Brain microvascular endothelial cell (primary cell): ENCODE measurements around the gene LSAMP.

ENCODE experiments used
- DNase-seq: peaks from one replicate; pipeline ENCODE4 v3.0.0-alpha.2; 2020
- H3K27ac ChIP-seq: fragments of 250-450 bp; sonication (Bioruptor Pico); 2 replicates; pipeline ENCODE4 v1.5.1; 2020; ENCODE audit warnings: mild to moderate bottlenecking, moderate library complexity
- H3K27me3 ChIP-seq: fragments of 250-450 bp; sonication (Bioruptor Pico); replicated peaks from 2 replicates; pipeline ENCODE4 v1.5.1; 2020; ENCODE audit warnings: mild to moderate bottlenecking
- H3K36me3 ChIP-seq: fragments of 250-450 bp; sonication (Bioruptor Pico); replicated peaks from 2 replicates; pipeline ENCODE4 v1.5.1; 2020; ENCODE audit warnings: mild to moderate bottlenecking
- H3K4me3 ChIP-seq: 2 replicates; pipeline ENCODE4 v1.5.1; 2011; ENCODE audit warnings: low read depth, mild to moderate bottlenecking, control low read depth, low read length, moderate library complexity
- CTCF ChIP-seq: IDR thresholded peaks from 2 replicates; pipeline ENCODE4 v1.5.1; 2011; ENCODE audit warnings: low read depth, mild to moderate bottlenecking, moderate library complexity, low read length, control low read depth, inconsistent platforms; ENCODE audit errors: missing control alignments
- in situ Hi-C: cut with HindIII; loops from 2 replicates; pipeline ENCODE4 v1.10.0; 2017; ENCODE audit warnings: low sequenced_read_pairs, low pct_ligation_motif_present

The LSAMP gene

GRCh38 chr3:115861166-115861733 is 584.0 kb downstream of the LSAMP start:
- H3K36me3 ChIP-seq = no peaks in the 10 kb centered on the region
- H3K27ac ChIP-seq = no peak overlapping the region
- no peaks in the 10 kb centered on the region for H3K27me3 ChIP-seq
- in situ Hi-C loops = no loop called here
- TF ChIP-seq CTCF = no peak
- DNase-seq = no peak
- no peak overlapping the region for H3K4me3 ChIP-seq

GRCh38 chr3:115860766-115861165 is 584.5 kb downstream of the LSAMP start:
- H3K36me3 ChIP-seq = no peaks in the 10 kb centered on the region
- in situ Hi-C loops = no loop called here
- no peaks in the 10 kb centered on the region for H3K27me3 ChIP-seq
- no peak overlapping the region for H3K4me3 ChIP-seq
- H3K27ac ChIP-seq = no peak overlapping the region
- no peak for TF ChIP-seq CTCF
- DNase-seq = no peak

- Histone ChIP-seq H3K4me3 (no peak overlapping the region), H3K36me3 (no peaks in the 10 kb centered on the region), H3K27me3 (no peaks in the 10 kb centered on the region), H3K27ac (no peak overlapping the region)
- in situ Hi-C loops = no loop called here
- TF ChIP-seq CTCF = no peak
- DNase-seq = no peak
Observed at GRCh38 chr3:115859002-115859807, 586.1 kb downstream of the LSAMP start.

- H3K27ac ChIP-seq = no peak overlapping the region
- no peak for TF ChIP-seq CTCF
- H3K27me3 ChIP-seq = no peaks in the 10 kb centered on the region
- no peak for DNase-seq
- H3K36me3 ChIP-seq = no peaks in the 10 kb centered on the region
- in situ Hi-C loops = no loop called here
- no peak overlapping the region for H3K4me3 ChIP-seq
Observed at GRCh38 chr3:115857518-115858136, 587.7 kb downstream of the LSAMP start.

- Histone ChIP-seq H3K27me3 (no peaks in the 10 kb centered on the region), H3K4me3 (no peak overlapping the region), H3K27ac (no peak overlapping the region), H3K36me3 (no peaks in the 10 kb centered on the region)
- in situ Hi-C loops = no loop called here
- no peak for DNase-seq
- TF ChIP-seq CTCF = no peak
Observed at GRCh38 chr3:115855911-115856310, 589.4 kb downstream of the LSAMP start.
